H1 (cell line): Measurements from ENCODE around the gene CLBA1.

Experiments used
- CTCF ChIP-seq, 3 experiments: IDR thresholded peaks; 1 replicate in 2 of 3; 2 replicates in 1 of 3; pipeline versions ENCODE4 v1.5.1 to v1.6.1; 2011; ENCODE audit warnings: low read length in 3 of 3, mild to moderate bottlenecking in 3 of 3, inconsistent platforms in 2 of 3, low read depth in 1 of 3, moderate library complexity in 1 of 3; ENCODE audit not compliant: insufficient read depth in 1 of 3; ENCODE audit errors: control extremely low read depth in 1 of 3
- FOSL1 ChIP-seq: IDR thresholded peaks from 2 replicates; pipeline ENCODE4 v1.6.1; 2011; ENCODE audit warnings: mild to moderate bottlenecking, low read depth, low read length, moderate library complexity; ENCODE audit not compliant: insufficient read depth
- MAX ChIP-seq: IDR thresholded peaks from 2 replicates; pipeline ENCODE4 v1.6.1; 2012; ENCODE audit warnings: inconsistent platforms
- POLR2A ChIP-seq, 2 experiments: IDR thresholded peaks; 1 replicate in 1 of 2; 2 replicates in 1 of 2; pipeline ENCODE4 v1.6.1; 2011; ENCODE audit warnings: low read depth in 2 of 2, low read length in 2 of 2, mild to moderate bottlenecking in 2 of 2; ENCODE audit errors: control extremely low read depth in 1 of 2
- POLR2AphosphoS5 ChIP-seq: IDR thresholded peaks from 2 replicates; pipeline ENCODE4 v1.6.1; 2011; ENCODE audit warnings: low read depth, low read length
- SIN3A ChIP-seq, 2 experiments: IDR thresholded peaks in 1 of 2; conservative IDR thresholded peaks in 1 of 2; 2 replicates each; pipeline ENCODE4 v1.6.1; 2011 to 2012; ENCODE audit warnings: low read length in 2 of 2, improper control_type of control experiment in 1 of 2, low read depth in 1 of 2, mild to moderate bottlenecking in 1 of 2
- SUZ12 ChIP-seq: fragments of 200-600 bp; sonication (generic); IDR thresholded peaks from 2 replicates; pipeline ENCODE4 v1.6.1; 2012; ENCODE audit warnings: mild to moderate bottlenecking, inconsistent platforms, low read length, moderate library complexity, mixed read lengths

DNA sequence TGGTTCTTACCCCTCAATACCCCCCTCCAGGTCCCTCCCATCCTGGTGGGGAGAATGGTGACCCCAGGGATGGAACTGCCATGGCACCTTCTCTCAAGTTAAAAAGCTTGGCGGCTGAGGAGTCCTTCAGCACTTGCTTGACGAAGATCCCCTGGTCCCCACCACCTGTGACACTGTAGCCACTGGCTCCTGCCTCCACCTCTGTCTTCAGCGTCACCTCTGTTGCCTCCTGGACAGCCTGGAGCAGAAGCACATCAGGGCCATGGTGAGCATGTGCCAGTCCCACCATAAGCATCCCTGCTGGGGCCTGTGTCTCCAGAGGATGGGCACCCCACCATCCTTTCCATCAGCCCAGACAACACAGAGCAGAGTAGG, 30.2 kb upstream of the CLBA1 start:
- TF ChIP-seq MAX (no peak), SIN3A (conservative IDR thresholded peaks at IDR 0.05 in 1 of 2, IDR thresholded peaks at IDR 0.05 in 1 of 2; ENCODE audit: low read depth in 1 of 2, low read length in 2 of 2) (no peak), CTCF (IDR thresholded peaks at IDR 0.05; ENCODE audit: control extremely low read depth in 1 of 3, insufficient read depth in 1 of 3, low read depth in 1 of 3, low read length in 3 of 3) (no peak), FOSL1 (no peak), SUZ12 (no peak), POLR2A (IDR thresholded peaks at IDR 0.05; ENCODE audit: control extremely low read depth in 1 of 2, low read depth in 2 of 2, low read length in 2 of 2) (no peak), POLR2AphosphoS5 (no peak)
